ENCODE results near the gene TRIP6. TPM values are rescaled to one million over a fixed set of nuclear protein-coding genes. Genes with fewer than 3 reads are reported as not detected.

The TRIP6 gene
- total RNA-seq, 2 experiments from 2014 or later: 28.9 to 30.1 TPM

- Mint-ChIP-seq H3K27me3 (peaks cover 51% of the 10 kb centered on the region), H3K27ac (no peak within 1 kb of the TSS), H3K9me3 (no peaks in the 10 kb centered on the region), H3K4me3 (peak within 1 kb of the TSS; percentile 34), H3K4me1 (peaks cover 24% of the 10 kb centered on the region), H3K36me3 (ENCODE audit: low read depth) (no peaks in the 10 kb centered on the region)
- DNase-seq: no peak
- ChIA-PET POLR2A (interaction anchor here (0.7 kb wide), 1 partner anchor 1580 kb away, joined by 3 read pairs; no protein-coding TSS in a partner anchor), CTCF (no interaction called here)
These were observed 39.6 kb upstream of the TRIP6 start, which contains the start of gene EPHB4 for GRCh38 chr7:100827330-100828226. Gene EPHB4 (minus strand): TSS chr7:100827523. CDS start chr7:100827030, 493 bp downstream.

- H3K27ac Mint-ChIP-seq: no peak overlapping the region
- H3K27me3 Mint-ChIP-seq: peaks cover 51% of the 10 kb centered on the region
- CTCF ChIA-PET: interaction anchor here (0.7 kb wide), 1 partner anchor 18 kb away, joined by 3 read pairs; no protein-coding TSS in a partner anchor
- no peak overlapping the region for H3K4me3 Mint-ChIP-seq
- POLR2A ChIA-PET: no interaction called here
- DNase-seq: no peak
- H3K9me3 Mint-ChIP-seq: no peaks in the 10 kb centered on the region
- H3K36me3 Mint-ChIP-seq (ENCODE audit: low read depth): no peaks in the 10 kb centered on the region
- H3K4me1 Mint-ChIP-seq: peaks cover 24% of the 10 kb centered on the region
These were observed 38.0 kb upstream of the TRIP6 start for GRCh38 chr7:100829150-100829716.

GRCh38 chr7:100830396-100830795 is 36.8 kb upstream of the TRIP6 start:
- no peaks in the 10 kb centered on the region for H3K36me3 Mint-ChIP-seq (ENCODE audit: low read depth)
- H3K4me3 Mint-ChIP-seq: no peak overlapping the region
- peaks cover 42% of the 10 kb centered on the region for H3K27me3 Mint-ChIP-seq
- no peaks in the 10 kb centered on the region for H3K9me3 Mint-ChIP-seq
- H3K4me1 Mint-ChIP-seq: peaks cover 23% of the 10 kb centered on the region
- CTCF ChIA-PET: interaction anchor here (0.7 kb wide), 1 partner anchor 313 kb away, joined by 3 read pairs; no protein-coding TSS in a partner anchor
- H3K27ac Mint-ChIP-seq: no peak overlapping the region
- POLR2A ChIA-PET: no interaction called here
- no peak for DNase-seq

GRCh38 chr7:100832281-100832633 is 34.9 kb upstream of the TRIP6 start:
- POLR2A ChIA-PET: no interaction called here
- no peak overlapping the region for H3K4me3 Mint-ChIP-seq

GRCh38 chr7:100835903-100836811 is 31.0 kb upstream of the TRIP6 start:
- Mint-ChIP-seq H3K4me1 (peaks cover 25% of the 10 kb centered on the region), H3K4me3 (no peak overlapping the region), H3K9me3 (no peaks in the 10 kb centered on the region), H3K27me3 (peaks cover 9% of the 10 kb centered on the region), H3K27ac (no peak overlapping the region), H3K36me3 (ENCODE audit: low read depth) (no peaks in the 10 kb centered on the region)
- ChIA-PET POLR2A (interaction anchor here (1.4 kb wide), 1 partner anchor 39 kb away, joined by 5 read pairs; the partner anchor contains the start of gene SRRT), CTCF (interaction anchor here (0.6 to 2.6 kb wide), 3 partner anchors 17 to 243 kb away, joined by 3 to 12 read pairs (median 3); partner anchors contain the start of gene SLC12A9)
- no peak for DNase-seq

More at GRCh38 chr7:100832281-100832633, 34.9 kb upstream of the TRIP6 start:
- peaks cover 29% of the 10 kb centered on the region for H3K27me3 Mint-ChIP-seq
- H3K9me3 Mint-ChIP-seq: no peaks in the 10 kb centered on the region
- H3K4me1 Mint-ChIP-seq: peaks cover 21% of the 10 kb centered on the region
- H3K27ac Mint-ChIP-seq: no peak overlapping the region
- H3K36me3 Mint-ChIP-seq (ENCODE audit: low read depth): no peaks in the 10 kb centered on the region
- CTCF ChIA-PET: interaction anchor here (0.9 to 1.8 kb wide), 2 partner anchors 20 to 127 kb away, joined by 3 to 7 read pairs; partner anchors contain the start of genes POP7 and SLC12A9
- no peak for DNase-seq

GRCh38 chr7:100836812-100837098 is 30.4 kb upstream of the TRIP6 start:
- H3K27ac Mint-ChIP-seq: no peak overlapping the region
- H3K36me3 Mint-ChIP-seq (ENCODE audit: low read depth): no peaks in the 10 kb centered on the region
- ChIA-PET POLR2A (interaction anchor here (1.4 kb wide), 1 partner anchor 38 kb away, joined by 5 read pairs; the partner anchor contains the start of gene SRRT), CTCF (interaction anchor here (2.6 kb wide), 1 partner anchor 16 kb away, joined by 12 read pairs; the partner anchor contains the start of gene SLC12A9)
- H3K9me3 Mint-ChIP-seq: no peaks in the 10 kb centered on the region
- H3K27me3 Mint-ChIP-seq: peaks cover 5% of the 10 kb centered on the region
- no peak for DNase-seq
- peaks cover 25% of the 10 kb centered on the region for H3K4me1 Mint-ChIP-seq
- H3K4me3 Mint-ChIP-seq: peak overlapping the region; percentile 69

GRCh38 chr7:100837099-100837836 is 29.9 kb upstream of the TRIP6 start:
- ChIA-PET POLR2A (interaction anchor here (1.4 kb wide), 1 partner anchor 38 kb away, joined by 5 read pairs; the partner anchor contains the start of gene SRRT), CTCF (interaction anchor here (2.6 kb wide), 1 partner anchor 16 kb away, joined by 12 read pairs; the partner anchor contains the start of gene SLC12A9)
- H3K36me3 Mint-ChIP-seq (ENCODE audit: low read depth): no peaks in the 10 kb centered on the region
- peak overlapping the region; percentile 69 for H3K4me3 Mint-ChIP-seq
- peak overlapping the region; percentile 42 for H3K27ac Mint-ChIP-seq
- no peaks in the 10 kb centered on the region for H3K9me3 Mint-ChIP-seq
- H3K4me1 Mint-ChIP-seq: peaks cover 25% of the 10 kb centered on the region
- peak; percentile 78 for DNase-seq
- H3K27me3 Mint-ChIP-seq: peaks cover 5% of the 10 kb centered on the region

GRCh38 chr7:100839361-100839760 is 27.8 kb upstream of the TRIP6 start:
- Mint-ChIP-seq H3K4me1 (peaks cover 25% of the 10 kb centered on the region), H3K27ac (no peak overlapping the region), H3K9me3 (no peaks in the 10 kb centered on the region), H3K36me3 (ENCODE audit: low read depth) (no peaks in the 10 kb centered on the region), H3K27me3 (peaks cover 4% of the 10 kb centered on the region), H3K4me3 (no peak overlapping the region)
- ChIA-PET POLR2A (no interaction called here), CTCF (interaction anchor here (0.7 kb wide), 1 partner anchor 235 kb away, joined by 3 read pairs; no protein-coding TSS in a partner anchor)
- no peak for DNase-seq

- peaks cover 4% of the 10 kb centered on the region for H3K27me3 Mint-ChIP-seq
- POLR2A ChIA-PET: no interaction called here
- no peaks in the 10 kb centered on the region for H3K36me3 Mint-ChIP-seq (ENCODE audit: low read depth)
- H3K4me3 Mint-ChIP-seq: no peak overlapping the region
- no peak for DNase-seq
- no peaks in the 10 kb centered on the region for H3K9me3 Mint-ChIP-seq
- H3K27ac Mint-ChIP-seq: no peak overlapping the region
- CTCF ChIA-PET: interaction anchor here (3.4 kb wide), 1 partner anchor 11 kb away, joined by 18 read pairs; the partner anchor contains the start of gene SLC12A9
- peaks cover 24% of the 10 kb centered on the region for H3K4me1 Mint-ChIP-seq
These were observed 26.6 kb upstream of the TRIP6 start for GRCh38 chr7:100840470-100841100.

GRCh38 chr7:100847360-100847759 is 19.8 kb upstream of the TRIP6 start:
- Mint-ChIP-seq H3K36me3 (ENCODE audit: low read depth) (no peaks in the 10 kb centered on the region), H3K4me3 (no peak overlapping the region)
- CTCF ChIA-PET: no interaction called here

GRCh38 chr7:100852048-100852872 is 14.9 kb upstream of the TRIP6 start, which contains the start of gene SLC12A9:
Gene SLC12A9 (plus strand): TSS chr7:100852713. CDS start chr7:100854198, 1,485 bp downstream.
- H3K4me3 Mint-ChIP-seq: peak within 1 kb of the TSS; percentile 93
- no peaks in the 10 kb centered on the region for H3K27me3 Mint-ChIP-seq
- peaks cover 6% of the 10 kb centered on the region for H3K36me3 Mint-ChIP-seq (ENCODE audit: low read depth)
- CTCF ChIA-PET: interaction anchor here (0.5 to 6.9 kb wide), 29 partner anchors 10 to 424 kb away, joined by 3 to 141 read pairs (median 4); partner anchors contain the start of genes FBXO24, GIGYF1, LRCH4 and POP7
- H3K9me3 Mint-ChIP-seq: no peaks in the 10 kb centered on the region
- peaks cover 20% of the 10 kb centered on the region for H3K4me1 Mint-ChIP-seq
- peak; percentile 88 for DNase-seq
- H3K27ac Mint-ChIP-seq: peak within 1 kb of the TSS; percentile 49
- POLR2A ChIA-PET: interaction anchor here (0.7 to 4.2 kb wide), 12 partner anchors 9 to 218 kb away, joined by 3 to 38 read pairs (median 6); partner anchors contain the start of genes POP7, SRRT and UFSP1

More at GRCh38 chr7:100847360-100847759, 19.8 kb upstream of the TRIP6 start:
- DNase-seq: no peak
- H3K27me3 Mint-ChIP-seq: no peaks in the 10 kb centered on the region
- H3K27ac Mint-ChIP-seq: no peak overlapping the region
- H3K4me1 Mint-ChIP-seq: peaks cover 5% of the 10 kb centered on the region
- no peaks in the 10 kb centered on the region for H3K9me3 Mint-ChIP-seq
- POLR2A ChIA-PET: no interaction called here
